Aorta (tissue), 5 donors: Measurements from ENCODE around the gene LRCH1. TPM values are rescaled to one million over a fixed set of nuclear protein-coding genes. Genes with fewer than 3 reads are reported as not detected.
A peak's percentile ranks its signal among the peaks of the same experiment; 100 is the strongest.

Experiments
- ATAC-seq: fragments of 200-7000 bp; cut with Tn5 transposase; one replicate; pipeline ENCODE4 v1.9.1; 2022; ENCODE audit warnings: moderate library complexity; ENCODE audit not compliant: low FRiP score
- DNase-seq, 2 donors: peaks; one replicate each; pipeline ENCODE4 v3.0.0-alpha.2; 2020
- H3K27ac ChIP-seq, 2 donors: one replicate each; pipeline ENCODE4 v1.5.1; 2013; ENCODE audit warnings: low read length in 2 of 2, mild to moderate bottlenecking in 2 of 2, moderate library complexity in 2 of 2, control low read depth in 1 of 2, inconsistent platforms in 1 of 2, low read depth in 1 of 2
- H3K27me3 ChIP-seq, 2 donors: one replicate each; pipeline ENCODE4 v1.6.1; 2013; ENCODE audit warnings: control low read depth in 1 of 2, low read length in 1 of 2, mild to moderate bottlenecking in 1 of 2, moderate library complexity in 1 of 2; ENCODE audit not compliant: insufficient read depth in 2 of 2, control insufficient read depth in 1 of 2
- H3K36me3 ChIP-seq, 2 donors: one replicate each; pipeline ENCODE4 v1.6.1; 2013; ENCODE audit warnings: control low read depth in 1 of 2, low read length in 1 of 2, mild to moderate bottlenecking in 1 of 2; ENCODE audit not compliant: insufficient read depth in 2 of 2, control insufficient read depth in 1 of 2
- H3K4me1 ChIP-seq, 2 donors: one replicate each; pipeline ENCODE4 v1.6.1; 2013; ENCODE audit warnings: low read length in 2 of 2, control low read depth in 1 of 2, mild to moderate bottlenecking in 1 of 2, moderate library complexity in 1 of 2; ENCODE audit not compliant: insufficient read depth in 2 of 2, control insufficient read depth in 1 of 2
- H3K4me3 ChIP-seq, 2 donors: one replicate each; pipeline ENCODE4 v1.5.1; 2013; ENCODE audit warnings: low read length in 2 of 2, control low read depth in 1 of 2, mild to moderate bottlenecking in 1 of 2
- H3K9me3 ChIP-seq: one replicate; pipeline ENCODE4 v1.6.1; 2013; ENCODE audit warnings: mild to moderate bottlenecking, low read length; ENCODE audit not compliant: control insufficient read depth
- WGBS, 2 donors: extraction: QIAGEN DNeasy Blood & Tissue Kit; methylation state at CpG; one replicate each; pipeline ENCODE4 v1.1.7; 2013; 5-methylcytosine and 5-hydroxymethylcytosine counted together
- intact Hi-C, 2 donors: fragments of 100-400 bp; cut with DNase I; formaldehyde crosslinking; loops; one replicate each; pipeline versions ENCODE4 v1.14.2 to v1.15.0; 2022
- polyA plus RNA-seq, 2 donors: library from polyadenylated mRNA; stranded (reverse); fragments of 200-250 nt; gene quantifications; one replicate each; pipeline ENCODE4 v1.2.3, GENCODE V29; 2013
- total RNA-seq, 2 donors: library from RNA; stranded (reverse); fragmentation: NEBNext Ultra II Directional; extraction: Animal tissue kit (Norgen Biotek cat#: 25700); gene quantifications; one replicate each; pipeline ENCODE4 v1.2.1, GENCODE V29; 2021
- donor health status: healthy with polysubstance abuse.
- donor health status: Bipolar disorder and iron deficiency.
- donor health status: DM: no; HTN: no; CAD: no.
- donor health status: DM: no; HTN: no; CAD: no.
- donor health status: DM: yes; HTN: yes; CAD: no.

The LRCH1 gene
- total and polyA plus RNA-seq, 4 donors = 12.3 to 46.5 (median 28.8) TPM

- peak overlapping the region in 1 of 2 donors; percentile 77 for H3K27ac ChIP-seq
- no peak for DNase-seq
- H3K4me1 ChIP-seq = peaks cover 6 to 26% of the 10 kb centered on the region in 2 donors
- H3K9me3 ChIP-seq = no peaks in the 10 kb centered on the region
- intact Hi-C loops = no loop called here
- no peak for ATAC-seq
- H3K4me3 ChIP-seq = no peak overlapping the region
- 87 to 91% methylated on average over 6 of the region's 6 CpGs for WGBS, 2 donors
- no peaks in the 10 kb centered on the region for H3K27me3 ChIP-seq
- H3K36me3 ChIP-seq = no peaks in the 10 kb centered on the region
These were observed 43.5 kb downstream of the LRCH1 start for GRCh38 chr13:46596466-46596865.

GRCh38 chr13:46598140-46598819 is 45.3 kb downstream of the LRCH1 start:
- intact Hi-C loops = no loop called here
- H3K27ac ChIP-seq = no peak overlapping the region
- no peak overlapping the region for H3K4me3 ChIP-seq
- WGBS, 2 donors = 73 to 75% methylated on average over 7 of the region's 7 CpGs
- H3K27me3 ChIP-seq = no peaks in the 10 kb centered on the region
- ATAC-seq (no peak), DNase-seq (no peak)
- no peaks in the 10 kb centered on the region for H3K9me3 ChIP-seq
- no peaks in the 10 kb centered on the region for H3K36me3 ChIP-seq
- H3K4me1 ChIP-seq = peaks cover 8 to 28% of the 10 kb centered on the region in 2 donors

GRCh38 chr13:46598820-46599180 is 45.8 kb downstream of the LRCH1 start:
- Histone ChIP-seq H3K9me3 (no peaks in the 10 kb centered on the region), H3K4me3 (no peak overlapping the region), H3K27ac (no peak overlapping the region), H3K27me3 (no peaks in the 10 kb centered on the region), H3K36me3 (no peaks in the 10 kb centered on the region), H3K4me1 (peaks cover 8 to 28% of the 10 kb centered on the region in 2 donors)
- ATAC-seq (no peak), DNase-seq (no peak)
- WGBS, 2 donors = 89 to 98% methylated on average over 2 of the region's 2 CpGs
- intact Hi-C loops = no loop called here

GRCh38 chr13:46600943-46601311 is 48.0 kb downstream of the LRCH1 start:
- Histone ChIP-seq H3K36me3 (no peaks in the 10 kb centered on the region), H3K27me3 (no peaks in the 10 kb centered on the region), H3K4me3 (no peak overlapping the region), H3K4me1 (peaks cover 7 to 26% of the 10 kb centered on the region in 2 donors), H3K27ac (peak overlapping the region in 1 of 2 donors; percentile 82), H3K9me3 (no peaks in the 10 kb centered on the region)
- ATAC-seq = no peak
- intact Hi-C loops = loop anchor here in 1 of 2 donors (10.0 kb wide), 1 partner anchor 46 kb away; the partner anchor contains the start of gene LRCH1
- WGBS, 2 donors = 49 to 59% methylated on average over 3 of the region's 3 CpGs
- no peak for DNase-seq

- WGBS, 2 donors = 87% methylated on average over 4 of the region's 4 CpGs
- Histone ChIP-seq H3K27ac (no peak overlapping the region), H3K4me1 (peaks cover 11 to 26% of the 10 kb centered on the region in 2 donors), H3K36me3 (no peaks in the 10 kb centered on the region), H3K4me3 (no peak overlapping the region), H3K9me3 (no peaks in the 10 kb centered on the region), H3K27me3 (no peaks in the 10 kb centered on the region)
- no peak for ATAC-seq
- intact Hi-C loops = loop anchor here in 1 of 2 donors (10.0 kb wide), 1 partner anchor 48 kb away; the partner anchor contains the start of gene LRCH1
- no peak for DNase-seq
These were observed 49.6 kb downstream of the LRCH1 start for GRCh38 chr13:46602531-46602930.

- DNase-seq = no peak
- peaks cover 11 to 30% of the 10 kb centered on the region in 2 donors for H3K4me1 ChIP-seq
- H3K9me3 ChIP-seq = no peaks in the 10 kb centered on the region
- no peaks in the 10 kb centered on the region for H3K27me3 ChIP-seq
- no peaks in the 10 kb centered on the region for H3K36me3 ChIP-seq
- no peak overlapping the region for H3K4me3 ChIP-seq
- intact Hi-C loops = loop anchor here in 1 of 2 donors (10.0 kb wide), 1 partner anchor 48 kb away; the partner anchor contains the start of gene LRCH1
- 89 to 91% methylated on average over 4 of the region's 4 CpGs for WGBS, 2 donors
- no peak overlapping the region for H3K27ac ChIP-seq
- ATAC-seq = no peak
These were observed 50.2 kb downstream of the LRCH1 start for GRCh38 chr13:46603165-46603603.

- no peaks in the 10 kb centered on the region for H3K36me3 ChIP-seq
- DNase-seq (no peak), ATAC-seq (no peak)
- intact Hi-C loops = loop anchor here in 1 of 2 donors (10.0 kb wide), 1 partner anchor 50 kb away; the partner anchor contains the start of gene LRCH1
- no peak overlapping the region for H3K27ac ChIP-seq
- no peaks in the 10 kb centered on the region for H3K9me3 ChIP-seq
- H3K4me3 ChIP-seq = no peak overlapping the region
- H3K27me3 ChIP-seq = no peaks in the 10 kb centered on the region
- WGBS, 2 donors = 55 to 56% methylated on average over 5 of the region's 5 CpGs
- peaks cover 14 to 30% of the 10 kb centered on the region in 2 donors for H3K4me1 ChIP-seq
These were observed 51.4 kb downstream of the LRCH1 start for GRCh38 chr13:46604226-46604990.

GRCh38 chr13:46605076-46605824 is 52.3 kb downstream of the LRCH1 start:
- intact Hi-C loops = loop anchor here in 1 of 2 donors (5.0 to 10.0 kb wide), 2 partner anchors 33 to 50 kb away; partner anchors contain the start of gene LRCH1
- H3K4me3 ChIP-seq = no peak overlapping the region
- H3K4me1 ChIP-seq = peaks cover 14 to 30% of the 10 kb centered on the region in 2 donors
- no peak overlapping the region for H3K27ac ChIP-seq
- ATAC-seq = no peak
- no peaks in the 10 kb centered on the region for H3K36me3 ChIP-seq
- no peaks in the 10 kb centered on the region for H3K27me3 ChIP-seq
- H3K9me3 ChIP-seq = no peaks in the 10 kb centered on the region
- DNase-seq = no peak
- WGBS, 2 donors = 21 to 25% methylated on average over 4 of the region's 4 CpGs
